HL-60 (cell line): Measurements from ENCODE around the gene PTPRG.

ENCODE experiments used
- CTCF ChIP-seq: IDR thresholded peaks from one replicate; pipeline ENCODE4 v1.5.1; 2011; ENCODE audit warnings: low read length, control low read depth, inconsistent platforms; ENCODE audit not compliant: insufficient read depth
- GABPA ChIP-seq: IDR thresholded peaks from 2 replicates; pipeline ENCODE4 v1.6.1; 2012; ENCODE audit warnings: low read depth
- POLR2AphosphoS5 ChIP-seq: IDR thresholded peaks from 2 replicates; pipeline ENCODE4 v1.6.1; 2012; ENCODE audit warnings: low read depth
- REST ChIP-seq: IDR thresholded peaks from 2 replicates; pipeline ENCODE4 v1.6.1; 2012; ENCODE audit warnings: low read depth; ENCODE audit not compliant: insufficient replicate concordance
- SPI1 ChIP-seq: IDR thresholded peaks from 2 replicates; pipeline ENCODE4 v1.6.1; 2012; ENCODE audit warnings: low read depth, mild to moderate bottlenecking, borderline replicate concordance

GRCh38 chr3:61946570-61947324 is 385.4 kb downstream of the PTPRG start:
- TF ChIP-seq CTCF (no peak), REST (no peak), POLR2AphosphoS5 (no peak), GABPA (no peak), SPI1 (no peak)
